GM21447 (cell line): ENCODE results near the gene IFT52.

ENCODE experiments used
- ATAC-seq: cut with Tn5 transposase; IDR thresholded peaks from one replicate; pipeline ENCODE4 v1.9.1; 2021; ENCODE audit not compliant: unreplicated experiment

Gene IFT52

GRCh38 chr20:43590392-43591303 is at the start of gene IFT52:
IFT52 (plus strand) TSS chr20:43590937; CDS start chr20:43594699, 3,762 bp downstream.
- peak; percentile 96 for ATAC-seq

GRCh38 chr20:43541214-43541613 is 49.5 kb upstream of the IFT52 start:
- ATAC-seq = no peak

- ATAC-seq = no peak
Measured at GRCh38 chr20:43542161-43542560, 48.6 kb upstream of the IFT52 start.

GRCh38 chr20:43542674-43543073 is 48.1 kb upstream of the IFT52 start:
- no peak for ATAC-seq

GRCh38 chr20:43543138-43543537 is 47.6 kb upstream of the IFT52 start:
- ATAC-seq = no peak

GRCh38 chr20:43544501-43544900 is 46.2 kb upstream of the IFT52 start:
- no peak for ATAC-seq

GRCh38 chr20:43545837-43546578 is 44.7 kb upstream of the IFT52 start:
- no peak for ATAC-seq

- no peak for ATAC-seq
Measured at GRCh38 chr20:43548273-43548880, 42.4 kb upstream of the IFT52 start.

- ATAC-seq = no peak
Measured at GRCh38 chr20:43549416-43550065, 41.2 kb upstream of the IFT52 start.

GRCh38 chr20:43550456-43550855 is 40.3 kb upstream of the IFT52 start:
- no peak for ATAC-seq

GRCh38 chr20:43554369-43554768 is 36.4 kb upstream of the IFT52 start:
- no peak for ATAC-seq

- no peak for ATAC-seq
Measured at GRCh38 chr20:43558412-43559146, 32.2 kb upstream of the IFT52 start, which contains the start of gene SGK2. SGK2 (plus strand) TSS chr20:43559027; CDS start chr20:43566496, 7,469 bp downstream.

GRCh38 chr20:43559147-43559987 is 31.4 kb upstream of the IFT52 start:
- ATAC-seq = no peak

GRCh38 chr20:43560974-43561373 is 29.8 kb upstream of the IFT52 start:
- ATAC-seq = no peak

- no peak for ATAC-seq
Measured at GRCh38 chr20:43563429-43563828, 27.3 kb upstream of the IFT52 start.

- no peak for ATAC-seq
Measured at GRCh38 chr20:43563991-43564390, 26.7 kb upstream of the IFT52 start.

- ATAC-seq = no peak
Measured at GRCh38 chr20:43564455-43564854, 26.3 kb upstream of the IFT52 start.

GRCh38 chr20:43564993-43565757 is 25.6 kb upstream of the IFT52 start:
- no peak for ATAC-seq

- ATAC-seq = no peak
Measured at GRCh38 chr20:43565758-43566104, 25.0 kb upstream of the IFT52 start.
